Epidermal melanocyte (primary cell): ENCODE results near the gene RAB12.
"Not testable (repeated sequence)": the region's sequence is repeated elsewhere in the genome, so short reads cannot be mapped to it uniquely, and the experiment has no call there.

Experiments used
- DNase-seq: peaks from one replicate; pipeline ENCODE4 v3.0.0; 2011; ENCODE audit warnings: low spot score; ENCODE audit not compliant: insufficient read length

Gene RAB12, protein sequence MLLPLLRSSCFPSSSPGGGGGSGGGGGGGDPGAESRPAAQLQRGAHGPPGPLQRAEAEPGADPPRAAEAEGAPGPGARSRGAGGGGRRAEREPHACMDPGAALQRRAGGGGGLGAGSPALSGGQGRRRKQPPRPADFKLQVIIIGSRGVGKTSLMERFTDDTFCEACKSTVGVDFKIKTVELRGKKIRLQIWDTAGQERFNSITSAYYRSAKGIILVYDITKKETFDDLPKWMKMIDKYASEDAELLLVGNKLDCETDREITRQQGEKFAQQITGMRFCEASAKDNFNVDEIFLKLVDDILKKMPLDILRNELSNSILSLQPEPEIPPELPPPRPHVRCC

DNA sequence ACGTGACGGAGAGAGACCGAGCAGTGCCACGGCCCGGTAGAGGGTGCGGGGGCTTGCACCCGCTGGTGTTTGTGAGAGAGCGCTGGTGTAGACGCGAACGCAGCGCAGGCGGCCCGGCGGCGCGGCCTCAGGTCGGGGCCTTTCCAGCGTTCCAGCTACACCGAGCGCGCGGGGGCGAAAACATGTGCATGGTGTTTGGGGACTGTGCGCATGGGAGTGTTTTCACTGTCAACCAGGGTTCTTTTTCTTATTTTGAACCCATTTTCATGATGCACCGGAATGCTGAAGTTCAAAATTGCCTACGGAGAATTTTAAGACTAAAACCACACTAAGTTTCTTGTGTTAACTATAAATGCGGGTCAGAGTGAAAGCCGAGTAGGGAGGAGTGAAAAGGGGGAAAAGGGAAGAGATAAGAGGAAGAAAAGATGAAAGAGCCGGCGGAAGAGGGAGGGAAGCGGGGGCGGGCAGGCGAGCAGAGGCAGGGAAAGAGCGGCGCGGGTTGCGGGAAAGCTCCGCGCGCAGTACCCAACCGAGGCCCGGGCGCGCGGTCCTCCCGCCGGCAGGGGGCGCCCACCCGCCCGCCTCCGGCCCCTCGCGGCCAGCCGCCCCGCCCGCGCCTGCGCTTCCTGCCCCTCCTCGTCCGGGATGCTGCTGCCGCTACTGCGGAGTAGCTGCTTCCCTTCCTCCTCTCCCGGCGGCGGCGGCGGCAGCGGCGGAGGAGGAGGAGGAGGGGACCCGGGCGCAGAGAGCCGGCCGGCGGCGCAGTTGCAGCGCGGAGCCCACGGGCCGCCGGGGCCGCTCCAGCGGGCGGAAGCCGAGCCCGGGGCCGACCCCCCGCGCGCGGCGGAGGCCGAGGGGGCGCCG, at the start of gene RAB12:
RAB12 (plus strand) TSS at position 643 of the 864 bp plus-strand sequence; CDS start at position 646, 3 bp downstream.
- DNase-seq, result peak; percentile 71

DNA sequence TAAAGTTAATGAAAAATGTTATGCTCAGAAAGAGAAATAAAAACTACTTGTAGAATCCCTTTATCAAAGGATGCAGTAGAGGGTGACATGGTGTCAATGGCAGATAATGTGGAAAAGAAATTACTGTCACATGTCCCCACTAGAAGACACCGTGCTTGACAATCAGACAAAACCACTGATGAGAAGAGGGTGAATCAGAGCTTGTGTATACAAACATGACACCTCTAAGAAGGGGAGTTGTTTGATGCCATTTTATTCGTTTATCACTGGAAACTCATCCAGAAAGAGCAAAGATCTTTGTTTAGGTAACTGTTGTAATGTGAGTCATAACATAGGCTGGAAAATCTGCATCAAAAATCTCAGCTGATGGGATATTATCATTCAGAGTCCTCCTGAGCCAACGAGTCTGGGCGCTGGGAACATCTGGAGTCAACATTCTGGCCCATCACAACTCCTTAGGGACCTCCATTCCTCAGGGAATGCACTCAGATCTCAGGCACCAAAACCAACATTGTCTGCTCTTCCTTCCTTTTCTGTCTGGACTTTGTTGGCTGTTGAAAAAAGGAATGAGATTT, 49.5 kb upstream of the RAB12 start:
- DNase-seq, result no peak

DNA sequence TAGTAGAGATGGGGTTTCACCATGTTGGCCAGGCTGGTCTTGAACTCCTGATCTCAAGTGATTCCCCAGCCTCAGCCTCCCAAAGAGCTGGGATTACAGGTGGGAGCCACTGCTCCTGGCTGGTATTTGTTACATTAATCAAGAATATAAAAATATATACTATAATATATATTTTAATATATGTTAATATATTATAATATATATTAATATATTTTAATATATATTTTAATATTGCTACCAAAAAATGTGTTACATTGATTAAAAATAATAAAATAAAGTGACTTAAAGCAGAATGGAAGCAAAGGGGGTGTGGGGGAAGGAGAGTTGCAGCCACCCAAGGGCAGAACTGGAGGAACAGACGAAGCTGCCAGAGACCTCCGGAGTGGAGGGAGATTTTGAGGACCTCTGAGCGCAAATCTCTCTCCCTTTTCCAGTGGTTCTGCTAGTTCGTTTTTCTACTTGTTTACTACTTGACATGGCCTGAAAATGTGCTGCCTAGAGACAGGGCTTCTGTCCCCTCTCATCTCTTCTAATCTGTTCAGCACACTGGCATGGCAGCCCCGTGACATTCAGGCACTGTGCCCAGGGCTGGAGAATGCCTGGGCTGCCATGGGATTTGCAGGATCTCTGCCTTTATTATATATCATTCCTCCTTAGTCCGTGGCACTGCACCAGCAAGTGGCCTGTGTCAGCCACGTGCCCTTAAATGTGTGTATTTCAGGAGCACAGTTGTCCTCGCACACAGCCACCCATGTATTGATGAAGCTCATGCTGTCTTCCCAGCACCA, 47.9 kb upstream of the RAB12 start:
- DNase-seq, result no peak

DNA sequence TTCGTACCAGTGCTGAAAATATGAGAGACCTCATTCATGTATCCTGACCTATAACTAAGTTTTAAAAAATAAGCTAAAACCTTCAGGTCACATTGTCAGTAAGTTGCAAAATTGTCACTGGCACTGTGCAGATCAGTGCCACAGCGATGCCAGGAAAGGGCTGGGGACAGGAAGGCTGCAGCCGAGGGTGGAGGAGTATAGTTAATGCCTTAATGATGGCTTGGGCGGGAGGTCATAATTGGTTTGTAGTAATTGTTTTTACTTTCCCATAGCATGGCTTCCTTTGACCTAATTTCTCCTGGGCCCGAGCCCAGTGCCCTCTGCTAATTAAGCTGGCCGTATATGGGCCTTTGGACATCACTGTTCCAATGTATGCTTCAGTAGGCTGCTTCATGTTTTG, 47.2 kb upstream of the RAB12 start:
- DNase-seq, result no peak

GRCh38 chr18:8562919-8563318, 46.3 kb upstream of the RAB12 start:
- DNase-seq, result no peak

GRCh38 chr18:8571399-8571798, 37.8 kb upstream of the RAB12 start:
- DNase-seq, result no peak

- not testable (repeated sequence) for DNase-seq
Measured at GRCh38 chr18:8573766-8574165, 35.5 kb upstream of the RAB12 start.

DNA sequence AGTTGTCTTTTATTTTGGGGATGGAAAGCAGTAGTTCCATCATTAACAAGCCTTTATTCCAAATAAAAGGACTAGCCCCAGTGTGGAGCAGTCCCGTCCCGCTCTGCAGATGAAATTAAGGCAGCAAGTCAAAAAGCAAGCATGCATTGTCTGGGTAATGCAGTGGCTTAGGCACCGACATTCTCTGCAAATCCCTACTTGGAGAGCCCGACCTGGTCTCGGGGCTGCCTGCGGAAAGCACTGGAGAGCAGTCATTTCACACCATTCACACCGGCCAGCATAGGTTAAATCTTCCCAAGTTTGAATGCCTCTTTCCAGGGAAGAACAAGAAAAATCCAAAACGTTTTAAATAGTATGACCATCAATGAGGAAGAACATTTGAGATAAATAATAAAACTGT, 24.4 kb upstream of the RAB12 start:
- no peak for DNase-seq

DNA sequence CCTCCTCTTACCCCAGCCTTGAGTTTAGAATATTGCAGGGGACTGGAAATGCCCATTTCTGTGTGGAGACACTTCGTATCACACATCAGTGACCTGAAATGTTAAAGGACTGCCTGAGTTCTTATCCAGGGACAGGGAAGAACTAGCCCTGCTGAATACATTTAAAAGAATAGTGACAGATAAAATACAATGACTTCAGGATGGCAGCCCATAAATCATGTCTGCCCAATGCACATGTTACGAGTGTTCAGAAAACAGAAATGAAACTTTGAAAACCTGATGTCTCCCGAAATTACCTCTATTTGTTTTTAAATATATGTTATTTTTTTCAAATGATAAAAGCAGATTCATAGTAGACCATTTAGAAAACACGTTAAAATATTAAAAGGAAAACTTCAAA, 22.3 kb upstream of the RAB12 start:
- DNase-seq, result no peak

- DNase-seq, result no peak
Measured at GRCh38 chr18:8595445-8595844, 13.8 kb upstream of the RAB12 start.

DNA sequence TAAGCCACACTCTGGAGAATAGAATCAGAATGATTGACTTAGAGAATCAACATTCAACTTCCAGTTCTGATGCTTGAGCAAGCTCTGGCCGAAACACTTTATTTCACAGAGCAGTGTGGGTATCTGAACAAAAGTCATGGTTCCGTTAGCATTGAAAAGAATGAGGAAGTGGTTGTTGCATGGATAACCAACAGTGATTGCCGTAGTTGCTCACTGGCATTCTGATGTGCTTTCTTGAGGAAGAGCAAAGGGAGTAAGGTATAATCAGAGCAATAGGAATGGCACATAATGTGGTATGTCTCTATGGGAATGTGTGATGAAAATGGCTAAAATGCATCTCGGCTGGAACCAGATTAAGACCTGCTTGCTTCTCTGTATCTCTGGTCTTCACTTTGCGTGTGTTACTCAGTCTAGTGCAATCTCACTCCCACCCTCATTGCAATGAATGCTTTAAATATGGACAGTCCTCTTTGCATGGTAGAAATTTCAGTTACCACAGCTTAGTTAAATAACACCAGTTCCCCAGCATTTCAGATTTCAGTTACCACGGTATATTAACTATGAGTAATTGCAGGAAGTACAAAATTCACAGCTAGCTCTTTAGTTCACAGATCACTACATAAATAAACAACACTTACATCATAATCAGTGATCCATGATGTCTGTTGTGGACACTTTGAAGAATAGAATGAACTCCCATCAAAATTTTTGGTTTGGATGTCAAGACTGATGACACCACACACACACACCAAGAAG, 7.8 kb upstream of the RAB12 start:
- no peak for DNase-seq

GRCh38 chr18:8602040-8602439, 7.2 kb upstream of the RAB12 start:
- DNase-seq, result no peak

GRCh38 chr18:8602557-8602956, 6.7 kb upstream of the RAB12 start:
- DNase-seq, result no peak

DNA sequence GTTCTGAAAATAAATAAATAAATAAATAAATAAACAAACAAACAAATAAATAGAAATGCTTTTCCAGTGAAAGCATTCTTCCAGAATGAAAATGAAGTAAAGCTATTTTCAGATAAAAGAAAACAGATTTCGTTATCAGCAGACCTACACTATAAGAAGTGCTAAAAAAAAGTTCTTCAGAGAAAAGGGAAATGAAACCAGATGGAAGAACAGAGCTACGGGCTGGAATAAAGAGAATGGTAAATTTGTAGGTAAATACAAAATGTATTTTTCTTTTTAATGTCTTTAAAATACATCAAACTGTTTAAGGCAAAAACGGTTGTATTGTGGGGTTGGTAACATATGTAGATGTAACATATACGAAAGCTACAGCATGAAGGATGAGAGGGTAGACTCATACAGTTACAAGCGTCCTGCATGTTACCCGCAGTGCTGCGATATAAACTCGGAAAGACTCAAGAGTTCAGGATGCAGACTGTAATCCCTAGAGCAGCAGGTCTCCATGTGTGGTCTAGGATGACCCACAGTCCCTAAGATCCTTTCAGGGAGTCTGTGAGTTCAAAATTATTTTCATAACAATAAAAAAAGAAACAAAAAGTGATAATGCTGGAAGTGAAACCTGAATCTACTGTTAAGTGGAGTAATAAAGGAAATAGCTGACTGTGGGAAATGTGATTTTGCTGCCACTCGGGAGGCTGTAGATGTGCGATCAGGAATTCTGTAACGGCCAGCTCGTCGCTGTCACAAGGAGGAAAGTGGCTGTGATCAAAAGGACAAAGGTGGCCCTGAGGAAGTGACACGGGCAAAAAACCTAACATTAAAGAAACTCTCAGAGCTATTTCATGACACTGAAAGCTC, 5.3 kb upstream of the RAB12 start:
- DNase-seq, result no peak

GRCh38 chr18:8605974-8606373, 3.3 kb upstream of the RAB12 start:
- no peak for DNase-seq

DNA sequence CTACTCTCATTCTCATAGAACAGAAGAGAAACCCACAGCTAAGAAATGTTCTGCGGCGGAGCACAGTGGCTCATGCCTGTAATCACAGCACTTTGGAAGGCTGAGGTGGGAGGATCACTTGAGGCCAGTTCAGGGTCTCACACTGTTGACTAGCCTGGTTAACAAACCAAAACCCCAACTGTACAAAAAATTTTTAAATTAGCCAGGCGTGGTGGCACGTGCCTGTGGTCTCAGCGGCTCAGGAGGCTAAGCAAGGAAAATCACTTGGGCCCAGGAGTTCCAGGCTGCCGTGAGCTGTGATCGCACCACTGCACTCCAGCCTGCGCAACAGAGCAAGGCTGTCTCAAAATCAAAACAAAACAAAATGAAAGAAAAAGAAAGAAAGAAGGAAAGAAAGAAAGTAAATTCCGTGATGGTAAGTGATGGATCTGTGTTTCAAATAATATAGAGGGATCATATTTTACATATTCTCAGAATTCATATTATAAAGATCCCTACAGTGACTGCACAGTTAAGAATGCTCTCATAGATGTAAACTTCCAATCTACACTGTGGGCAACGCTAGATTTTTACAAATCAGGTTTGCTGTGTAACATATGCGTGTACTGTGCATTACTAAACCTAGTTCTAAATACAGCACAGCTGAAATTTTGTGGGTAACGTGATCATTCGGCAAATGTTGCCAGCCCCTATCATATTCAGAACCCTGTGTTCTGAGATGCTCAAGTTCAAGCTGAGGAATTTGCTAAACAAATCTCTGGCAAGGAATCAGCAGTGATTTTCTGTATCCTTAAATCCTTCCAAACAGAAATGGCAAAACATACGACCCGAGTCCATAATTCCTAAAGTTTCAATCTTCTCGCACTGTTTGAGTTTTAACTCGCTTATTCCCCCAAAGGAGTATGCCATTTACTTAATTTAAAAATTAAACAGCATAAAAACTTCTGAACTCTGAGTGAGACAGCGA, 1.2 kb upstream of the RAB12 start:
- no peak for DNase-seq

- no peak for DNase-seq
Measured at GRCh38 chr18:8609659-8610458, 622 bp downstream of the RAB12 start.

DNA sequence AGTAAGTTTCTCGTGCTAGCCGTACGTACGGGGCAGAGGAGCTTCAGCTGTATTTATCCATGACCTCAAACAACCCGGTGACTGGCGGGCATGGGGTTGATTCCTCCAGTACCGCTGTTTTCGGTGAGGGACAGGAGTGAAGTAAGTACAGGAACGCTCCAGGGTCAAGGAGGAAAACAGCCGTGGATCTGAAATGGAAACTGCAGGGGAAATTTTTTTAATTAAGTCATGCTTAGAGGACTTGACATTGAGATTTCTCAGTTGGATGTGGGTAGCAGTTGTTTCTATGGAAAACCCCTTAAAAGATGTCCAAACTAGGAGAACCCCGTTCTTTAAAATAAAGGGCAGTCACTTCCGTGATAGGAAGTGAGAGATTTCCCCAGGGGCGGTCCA, 1.2 kb downstream of the RAB12 start:
- DNase-seq, result no peak
